SK-N-MC (cell line): ENCODE results near the gene RANBP9.

Experiments used
- EZH2 ChIP-seq: fragments of 200-600 bp; sonication (generic); IDR thresholded peaks from one replicate; pipeline ENCODE4 v1.6.1; 2017; ENCODE audit warnings: antibody characterized with exemption
- POLR2AphosphoS5 ChIP-seq: IDR thresholded peaks from 2 replicates; pipeline ENCODE4 v1.6.1; 2012; ENCODE audit warnings: mild to moderate bottlenecking, low read depth, low read length, borderline replicate concordance

GRCh38 chr6:13574149-13574570 is 137.5 kb downstream of the RANBP9 start:
- peak; percentile 77; the same call in 1 of the 2 replicates for TF ChIP-seq POLR2AphosphoS5
- TF ChIP-seq EZH2: no peak
